DND-41 (cell line): ENCODE measurements around the gene METTL24.

Source experiments
- CTCF ChIP-seq: IDR thresholded peaks from 2 replicates; pipeline ENCODE4 v1.5.1; 2012; ENCODE audit warnings: borderline replicate concordance, low read length, moderate library complexity, mild to moderate bottlenecking; ENCODE audit not compliant: poor library complexity, severe bottlenecking; ENCODE audit errors: extremely low read depth
- EZH2 ChIP-seq: IDR thresholded peaks from 3 replicates; pipeline ENCODE4 v1.6.1; 2012; ENCODE audit warnings: borderline replicate concordance, low read depth, mild to moderate bottlenecking, moderate library complexity, low read length, inconsistent platforms; ENCODE audit not compliant: severe bottlenecking

GRCh38 chr6:110310861-110311446, 47.2 kb downstream of the METTL24 start:
- TF ChIP-seq CTCF (no peak), EZH2 (no peak)
